Measurements from ENCODE around the gene RIPK1. TPM values are rescaled to one million over a fixed set of nuclear protein-coding genes. Genes with fewer than 3 reads are reported as not detected.

RIPK1 gene
- total and polyA plus RNA-seq, 9 of the 15 experiments (the other 6 are each of a cell fraction or from before 2014, with no cell fraction given) = 3.8 to 24.9 (median 17.7) TPM

DNA sequence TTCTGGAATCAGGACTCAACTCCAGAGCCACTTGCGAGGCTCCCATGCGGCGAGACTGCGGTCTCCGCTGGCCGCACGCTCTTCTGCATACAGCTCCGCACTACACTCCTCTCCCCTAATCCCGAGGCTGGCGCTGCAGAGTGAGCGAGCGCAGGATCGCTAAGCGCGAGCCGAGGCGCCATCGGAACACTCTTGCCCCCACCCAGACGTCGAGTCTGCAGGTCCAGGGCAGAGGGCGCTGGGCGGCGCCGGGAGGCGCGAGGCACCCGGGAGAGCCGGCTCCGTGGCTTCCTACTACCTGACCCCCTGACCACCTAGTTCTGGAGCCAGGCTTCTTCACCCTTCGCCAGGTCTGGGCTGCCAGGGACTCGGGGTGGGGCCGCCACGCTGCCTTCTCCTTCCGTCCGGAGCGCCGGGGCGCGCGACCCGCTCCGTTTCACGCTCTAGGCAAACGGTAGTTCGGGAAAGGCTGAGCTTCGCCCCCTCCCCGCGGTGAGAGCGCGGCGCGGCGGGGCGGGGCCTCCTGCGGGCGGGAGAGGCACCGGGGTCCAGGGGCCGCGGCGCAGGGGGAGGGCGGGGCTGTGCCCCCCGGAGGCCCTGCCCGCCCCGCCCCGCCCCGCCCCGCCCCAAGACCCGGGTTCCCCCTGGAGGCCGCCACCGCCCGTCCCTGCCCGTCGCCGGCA lies 94.4 kb downstream of the RIPK1 start (continued):
- TF ChIP-seq, protein P1, sequence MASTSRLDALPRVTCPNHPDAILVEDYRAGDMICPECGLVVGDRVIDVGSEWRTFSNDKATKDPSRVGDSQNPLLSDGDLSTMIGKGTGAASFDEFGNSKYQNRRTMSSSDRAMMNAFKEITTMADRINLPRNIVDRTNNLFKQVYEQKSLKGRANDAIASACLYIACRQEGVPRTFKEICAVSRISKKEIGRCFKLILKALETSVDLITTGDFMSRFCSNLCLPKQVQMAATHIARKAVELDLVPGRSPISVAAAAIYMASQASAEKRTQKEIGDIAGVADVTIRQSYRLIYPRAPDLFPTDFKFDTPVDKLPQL (IDR thresholded peaks at IDR 0.05; ENCODE audit: extremely low read depth, insufficient read length) = no peak
- TF ChIP-seq, protein P2, sequence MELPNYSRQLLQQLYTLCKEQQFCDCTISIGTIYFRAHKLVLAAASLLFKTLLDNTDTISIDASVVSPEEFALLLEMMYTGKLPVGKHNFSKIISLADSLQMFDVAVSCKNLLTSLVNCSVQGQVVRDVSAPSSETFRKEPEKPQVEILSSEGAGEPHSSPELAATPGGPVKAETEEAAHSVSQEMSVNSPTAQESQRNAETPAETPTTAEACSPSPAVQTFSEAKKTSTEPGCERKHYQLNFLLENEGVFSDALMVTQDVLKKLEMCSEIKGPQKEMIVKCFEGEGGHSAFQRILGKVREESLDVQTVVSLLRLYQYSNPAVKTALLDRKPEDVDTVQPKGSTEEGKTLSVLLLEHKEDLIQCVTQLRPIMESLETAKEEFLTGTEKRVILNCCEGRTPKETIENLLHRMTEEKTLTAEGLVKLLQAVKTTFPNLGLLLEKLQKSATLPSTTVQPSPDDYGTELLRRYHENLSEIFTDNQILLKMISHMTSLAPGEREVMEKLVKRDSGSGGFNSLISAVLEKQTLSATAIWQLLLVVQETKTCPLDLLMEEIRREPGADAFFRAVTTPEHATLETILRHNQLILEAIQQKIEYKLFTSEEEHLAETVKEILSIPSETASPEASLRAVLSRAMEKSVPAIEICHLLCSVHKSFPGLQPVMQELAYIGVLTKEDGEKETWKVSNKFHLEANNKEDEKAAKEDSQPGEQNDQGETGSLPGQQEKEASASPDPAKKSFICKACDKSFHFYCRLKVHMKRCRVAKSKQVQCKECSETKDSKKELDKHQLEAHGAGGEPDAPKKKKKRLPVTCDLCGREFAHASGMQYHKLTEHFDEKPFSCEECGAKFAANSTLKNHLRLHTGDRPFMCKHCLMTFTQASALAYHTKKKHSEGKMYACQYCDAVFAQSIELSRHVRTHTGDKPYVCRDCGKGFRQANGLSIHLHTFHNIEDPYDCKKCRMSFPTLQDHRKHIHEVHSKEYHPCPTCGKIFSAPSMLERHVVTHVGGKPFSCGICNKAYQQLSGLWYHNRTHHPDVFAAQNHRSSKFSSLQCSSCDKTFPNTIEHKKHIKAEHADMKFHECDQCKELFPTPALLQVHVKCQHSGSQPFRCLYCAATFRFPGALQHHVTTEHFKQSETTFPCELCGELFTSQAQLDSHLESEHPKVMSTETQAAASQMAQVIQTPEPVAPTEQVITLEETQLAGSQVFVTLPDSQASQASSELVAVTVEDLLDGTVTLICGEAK (IDR thresholded peaks at IDR 0.05) = no peak
- TF ChIP-seq, protein P2 (CRISPR knock-in tag; IDR thresholded peaks at IDR 0.05) = no peak
- TF ChIP-seq ZNF75A (CRISPR knock-in tag; IDR thresholded peaks at IDR 0.05) (peak; percentile 63; the same call in 1 of the 2 replicates), SNRNP70 (optimal IDR thresholded peaks at IDR 0.05; ENCODE audit: low read depth, low read length) (no peak), HMG20A (CRISPR knock-in tag; conservative IDR thresholded peaks at IDR 0.05) (peak; percentile 71; the same call in 1 of the 2 replicates), HMG20B (CRISPR knock-in tag; IDR thresholded peaks at IDR 0.05) (no peak), ZEB2 (IDR thresholded peaks at IDR 0.05) (0 out of 2 replicates have a peak, but pooled peaks have one; percentile 8), SAFB (IDR thresholded peaks at IDR 0.05; ENCODE audit: borderline replicate concordance, low read depth, low read length) (no peak), KDM5B (IDR thresholded peaks at IDR 0.05; ENCODE audit: insufficient replicate concordance, low read depth, low read length) (peak; percentile 25), CBX3 (IDR thresholded peaks at IDR 0.05; ENCODE audit: borderline replicate concordance in 1 of 2, low read length in 2 of 2) (no peak), ZNF282 (CRISPR knock-in tag; IDR thresholded peaks at IDR 0.05) (no peak)
- TF ChIP-seq, protein P3, sequence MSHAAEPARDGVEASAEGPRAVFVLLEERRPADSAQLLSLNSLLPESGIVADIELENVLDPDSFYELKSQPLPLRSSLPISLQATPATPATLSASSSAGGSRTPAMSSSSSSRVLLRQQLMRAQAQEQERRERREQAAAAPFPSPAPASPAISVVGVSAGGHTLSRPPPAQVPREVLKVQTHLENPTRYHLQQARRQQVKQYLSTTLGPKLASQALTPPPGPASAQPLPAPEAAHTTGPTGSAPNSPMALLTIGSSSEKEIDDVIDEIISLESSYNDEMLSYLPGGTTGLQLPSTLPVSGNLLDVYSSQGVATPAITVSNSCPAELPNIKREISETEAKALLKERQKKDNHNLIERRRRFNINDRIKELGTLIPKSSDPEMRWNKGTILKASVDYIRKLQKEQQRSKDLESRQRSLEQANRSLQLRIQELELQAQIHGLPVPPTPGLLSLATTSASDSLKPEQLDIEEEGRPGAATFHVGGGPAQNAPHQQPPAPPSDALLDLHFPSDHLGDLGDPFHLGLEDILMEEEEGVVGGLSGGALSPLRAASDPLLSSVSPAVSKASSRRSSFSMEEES (CRISPR knock-in tag; IDR thresholded peaks at IDR 0.05) = peak; percentile 14; the same call in 1 of the 2 replicates
- TF ChIP-seq, protein P4, sequence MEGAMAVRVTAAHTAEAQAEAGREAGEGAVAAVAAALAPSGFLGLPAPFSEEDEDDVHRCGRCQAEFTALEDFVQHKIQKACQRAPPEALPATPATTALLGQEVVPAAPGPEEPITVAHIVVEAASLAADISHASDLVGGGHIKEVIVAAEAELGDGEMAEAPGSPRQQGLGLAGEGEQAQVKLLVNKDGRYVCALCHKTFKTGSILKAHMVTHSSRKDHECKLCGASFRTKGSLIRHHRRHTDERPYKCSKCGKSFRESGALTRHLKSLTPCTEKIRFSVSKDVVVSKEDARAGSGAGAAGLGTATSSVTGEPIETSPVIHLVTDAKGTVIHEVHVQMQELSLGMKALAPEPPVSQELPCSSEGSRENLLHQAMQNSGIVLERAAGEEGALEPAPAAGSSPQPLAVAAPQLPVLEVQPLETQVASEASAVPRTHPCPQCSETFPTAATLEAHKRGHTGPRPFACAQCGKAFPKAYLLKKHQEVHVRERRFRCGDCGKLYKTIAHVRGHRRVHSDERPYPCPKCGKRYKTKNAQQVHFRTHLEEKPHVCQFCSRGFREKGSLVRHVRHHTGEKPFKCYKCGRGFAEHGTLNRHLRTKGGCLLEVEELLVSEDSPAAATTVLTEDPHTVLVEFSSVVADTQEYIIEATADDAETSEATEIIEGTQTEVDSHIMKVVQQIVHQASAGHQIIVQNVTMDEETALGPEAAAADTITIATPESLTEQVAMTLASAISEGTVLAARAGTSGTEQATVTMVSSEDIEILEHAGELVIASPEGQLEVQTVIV (CRISPR knock-in tag; IDR thresholded peaks at IDR 0.05; ENCODE audit: borderline replicate concordance) = no peak
